ENCODE results near the gene GCG. TPM values are rescaled to one million over a fixed set of nuclear protein-coding genes. Genes with fewer than 3 reads are reported as not detected.

Gene GCG
- total RNA-seq (2021; fragmentation: NEBNext Ultra II Directional; extraction: Animal tissue kit (Norgen Biotek cat#: 25700)) (not detected in 2 replicates), polyA plus RNA-seq (2011; rRNA removed) (not detected in 2 replicates), polyA minus RNA-seq (2011; rRNA and poly(A)+ RNA removed) (not detected in 2 replicates)
- not detected for polyA plus RNA-seq (2011; cell fraction: cytosol; rRNA removed)
- polyA plus RNA-seq (2011; cell fraction: nucleus; rRNA removed): not detected
- polyA plus RNA-seq (2012, experiment 1 of 2): not detected in 4 replicates
- not detected for polyA plus RNA-seq (2012, experiment 2 of 2)
- polyA plus RNA-seq (2013, experiment 1 of 2): not detected
- polyA plus RNA-seq (2013, experiment 2 of 2): not detected
- not detected for polyA minus RNA-seq (2011; cell fraction: cytosol; rRNA and poly(A)+ RNA removed)
- polyA minus RNA-seq (2011; cell fraction: nucleus; rRNA and poly(A)+ RNA removed): not detected
- long read RNA-seq, experiment 1: 0 reads
- long read RNA-seq, experiment 2: 0 reads

DNA sequence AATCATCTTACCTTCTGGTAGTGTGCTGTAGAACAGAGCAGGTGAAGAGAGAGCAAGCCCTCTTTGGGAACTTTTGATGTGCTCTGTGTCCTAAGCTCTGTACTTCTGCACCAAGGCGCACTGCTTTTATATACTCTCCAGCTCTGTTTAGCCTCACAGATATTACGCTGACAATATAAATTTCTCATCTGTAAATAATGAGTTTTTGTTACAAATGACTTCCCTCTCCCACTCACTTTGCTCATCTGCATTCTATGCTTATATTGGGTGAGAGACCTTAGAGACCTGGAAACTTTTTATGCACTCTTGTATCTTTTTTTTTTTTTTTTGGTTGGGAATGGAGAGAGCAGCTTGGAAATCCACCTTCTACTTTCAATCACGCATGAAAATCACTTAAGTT lies at the start of gene GCG:
Gene GCG (minus strand): TSS at position 101 of the 400 bp plus-strand sequence. CDS start 3,069 bp downstream, outside the sequence.
- Histone ChIP-seq H3K4me2 (ENCODE audit: insufficient read depth in 1 of 2, low read depth in 2 of 2, low read length in 2 of 2) (no peak within 1 kb of the TSS), H2AK5ac (ENCODE audit: low read depth, low read length) (no peak within 1 kb of the TSS), H2BK15ac (ENCODE audit: low read length) (no peak within 1 kb of the TSS), H3K4me3 (ENCODE audit: extremely low read depth in 1 of 4, insufficient read depth in 2 of 4, low read depth in 3 of 4, low read length in 4 of 4) (no peak within 1 kb of the TSS), H3K18ac (ENCODE audit: extremely low read depth, low read length) (no peak within 1 kb of the TSS), H3K9me3 (ENCODE audit: insufficient read depth in 2 of 2, low read depth in 1 of 2, low read length in 1 of 2) (no peaks in the 10 kb centered on the region), H3K23me2 (ENCODE audit: low read depth, low read length) (no peaks in the 10 kb centered on the region), H3K79me1 (ENCODE audit: low read depth, low read length) (no peaks in the 10 kb centered on the region), H3K79me2 (ENCODE audit: control insufficient read depth in 1 of 2, insufficient read depth in 2 of 2, low read length in 2 of 2) (no peaks in the 10 kb centered on the region), H2AFZ (ENCODE audit: low read length) (no peak within 1 kb of the TSS), H4K20me1 (replicated peaks in 1 of 2; ENCODE audit: control insufficient read depth in 1 of 2, insufficient read depth in 2 of 2, low read length in 2 of 2) (no peaks in the 10 kb centered on the region), H3K14ac (ENCODE audit: insufficient read length) (no peak within 1 kb of the TSS), H3K4ac (replicated peaks; ENCODE audit: insufficient read length, low read depth, low read length) (no peak within 1 kb of the TSS), H2BK5ac (ENCODE audit: low read depth, low read length) (no peak within 1 kb of the TSS), H3K9ac (replicated peaks in 1 of 4; ENCODE audit: extremely low read depth in 1 of 4, low read depth in 3 of 4, low read length in 3 of 4) (no peak within 1 kb of the TSS), H4K5ac (ENCODE audit: insufficient read length, low read depth, low read length) (no peak within 1 kb of the TSS), H3K27me3 (replicated peaks in 1 of 4; ENCODE audit: control insufficient read depth in 3 of 4, extremely low read depth in 1 of 4, insufficient read depth in 3 of 4, low read length in 3 of 4) (no peaks in the 10 kb centered on the region), H3K36me3 (ENCODE audit: control insufficient read depth in 2 of 4, insufficient read depth in 4 of 4, low read length in 3 of 4) (no peaks in the 10 kb centered on the region), H4K8ac (ENCODE audit: extremely low read depth, insufficient read depth, low read length) (no peak within 1 kb of the TSS), H3K23ac (ENCODE audit: insufficient read length) (no peak within 1 kb of the TSS), H2BK120ac (replicated peaks; ENCODE audit: low read depth, low read length) (no peak within 1 kb of the TSS), H3K4me1 (replicated peaks in 1 of 4; ENCODE audit: control insufficient read depth in 3 of 4, insufficient read depth in 4 of 4, low read length in 3 of 4) (peaks cover 0 to 3% (median 0%) of the 10 kb centered on the region in 4 experiments; a peak in 1 of 7 replicates), H4K91ac (replicated peaks; ENCODE audit: insufficient read length, low read length) (no peak within 1 kb of the TSS), H3K56ac (replicated peaks; ENCODE audit: insufficient read length, low read depth, low read length) (no peak within 1 kb of the TSS), H2BK12ac (ENCODE audit: low read depth, low read length) (no peak within 1 kb of the TSS), H3K27ac (ENCODE audit: low read depth, low read length) (no peak within 1 kb of the TSS), H2BK20ac (ENCODE audit: low read length) (no peak within 1 kb of the TSS)
- POLR2A ChIA-PET (ENCODE audit: partially characterized antibody): no interaction called here
- no peak for DNase-seq (ENCODE audit: low read depth in 1 of 2, low spot score in 2 of 2)
- 88% methylated on average over 3 of the region's 3 CpGs; no CpG with 5 or more reads in 1 of the 2 experiments for WGBS, 2 experiments (ENCODE audit: extremely low coverage in 1 of 2, insufficient coverage in 1 of 2, insufficient read length in 1 of 2, insufficient replicate concordance in 2 of 2, low coverage in 1 of 2, low lambda C conversion rate in 2 of 2, missing lambda C conversion rate in 1 of 2)
- CTCF ChIA-PET (ENCODE audit: partially characterized antibody): interaction anchor here (1.1 to 7.7 kb wide), 9 partner anchors 14 to 149 kb away, joined by 3 to 117 read pairs (median 13); no protein-coding TSS in a partner anchor
- FAIRE-seq: no peak
- TF ChIP-seq NANOG (IDR thresholded peaks at IDR 0.05; ENCODE audit: insufficient read depth, low read depth, low read length, poor library complexity, severe bottlenecking) (no peak), EGR1 (IDR thresholded peaks at IDR 0.05; ENCODE audit: borderline replicate concordance, low read depth, low read length) (no peak), KDM5A (IDR thresholded peaks at IDR 0.05; ENCODE audit: low read length) (no peak)

All from H1 (cell line).